GM18508 (cell line): Measurements from ENCODE around the gene OR2B6.
"Not testable (repeated sequence)": the region's sequence is repeated elsewhere in the genome, so short reads cannot be mapped to it uniquely, and the experiment has no call there.

Experiments
- ATAC-seq: cut with Tn5 transposase; IDR thresholded peaks from one replicate; pipeline ENCODE4 v1.9.1; 2021; ENCODE audit warnings: moderate number of reproducible peaks; ENCODE audit not compliant: insufficient read depth, unreplicated experiment

The OR2B6 gene

GRCh38 chr6:27956941-27957340, at the start of gene OR2B6:
OR2B6 (plus strand) TSS chr6:27957241; CDS start chr6:27957241, 0 bp downstream.
- ATAC-seq: no peak

- no peak for ATAC-seq
Observed at GRCh38 chr6:27908017-27908416, 49.0 kb upstream of the OR2B6 start.

- ATAC-seq: no peak
Observed at GRCh38 chr6:27911956-27912446, 45.0 kb upstream of the OR2B6 start, which contains the start of gene OR2B2. OR2B2 (minus strand) TSS chr6:27912396; CDS start chr6:27912319, 77 bp downstream.

- ATAC-seq: no peak
Observed at GRCh38 chr6:27922949-27923348, 34.1 kb upstream of the OR2B6 start.

GRCh38 chr6:27924179-27924578, 32.9 kb upstream of the OR2B6 start:
- ATAC-seq: no peak

- not testable (repeated sequence) for ATAC-seq
Observed at GRCh38 chr6:27928041-27928440, 29.0 kb upstream of the OR2B6 start.

- not testable (repeated sequence) for ATAC-seq
Observed at GRCh38 chr6:27929930-27930329, 27.1 kb upstream of the OR2B6 start.

GRCh38 chr6:27931209-27931608, 25.8 kb upstream of the OR2B6 start:
- no peak for ATAC-seq

- no peak for ATAC-seq
Observed at GRCh38 chr6:27940766-27941165, 16.3 kb upstream of the OR2B6 start.

GRCh38 chr6:27943072-27943471, 14.0 kb upstream of the OR2B6 start:
- ATAC-seq: not testable (repeated sequence)

- no peak for ATAC-seq
Observed at GRCh38 chr6:27948237-27948636, 8.8 kb upstream of the OR2B6 start.

- no peak for ATAC-seq
Observed at GRCh38 chr6:27951040-27951439, 6.0 kb upstream of the OR2B6 start.

GRCh38 chr6:27957516-27957915, 475 bp downstream of the OR2B6 start:
- no peak for ATAC-seq

- no peak for ATAC-seq
Observed at GRCh38 chr6:27962506-27962905, 5.5 kb downstream of the OR2B6 start.

- no peak for ATAC-seq
Observed at GRCh38 chr6:27966044-27966443, 9.0 kb downstream of the OR2B6 start.

- no peak for ATAC-seq
Observed at GRCh38 chr6:27966816-27967426, 9.9 kb downstream of the OR2B6 start.

GRCh38 chr6:27970444-27970843, 13.4 kb downstream of the OR2B6 start:
- no peak for ATAC-seq

GRCh38 chr6:27972750-27973149, 15.7 kb downstream of the OR2B6 start:
- no peak for ATAC-seq

- no peak for ATAC-seq
Observed at GRCh38 chr6:27977387-27977786, 20.3 kb downstream of the OR2B6 start.

- no peak for ATAC-seq
Observed at GRCh38 chr6:27978705-27979104, 21.7 kb downstream of the OR2B6 start.

GRCh38 chr6:27980111-27980510, 23.1 kb downstream of the OR2B6 start:
- ATAC-seq: no peak
